Naive thymus-derived CD8-positive, alpha-beta T cell (primary cell): ENCODE results near the gene SYN1. TPM values are rescaled to one million over a fixed set of nuclear protein-coding genes. Genes with fewer than 3 reads are reported as not detected.

ENCODE experiments used
- ATAC-seq, 2 donors: fragments of 150-1000 bp; cut with Tn5 transposase in 1 of 2; sonication (Bioruptor Pico), chemical (Tn5 transposase) in 1 of 2; 1 replicate in 1 of 2; 2 replicates in 1 of 2; pipeline ENCODE4 v1.10.0; 2021; ENCODE audit warnings: mild to moderate bottlenecking in 2 of 2, moderate library complexity in 2 of 2
- POLR2A ChIA-PET: fragments of 350-600 bp; sonication (Branson Sonifier 250); formaldehyde crosslinking; loops from one replicate; lab custom pipeline; 2021; ENCODE audit warnings: antibody characterized with exemption; lab: Charles Lee
- DNase-seq, 10 donors: peaks; one replicate each; pipeline versions ENCODE4 v3.0.0 to v3.0.0-alpha.2; 2020 to 2022
- H3K27ac Mint-ChIP-seq, 10 donors: one replicate each; pipeline ENCODE4 v1.8.0; 2020 to 2022; ENCODE audit warnings: mild to moderate bottlenecking in 10 of 10, mixed read lengths in 10 of 10, moderate library complexity in 4 of 10, inconsistent platforms in 1 of 10
- H3K27me3 Mint-ChIP-seq, 5 donors: one replicate each; pipeline ENCODE4 v1.8.0; 2021 to 2022; ENCODE audit warnings: mixed read lengths in 5 of 5
- H3K36me3 Mint-ChIP-seq, 3 donors: one replicate each; pipeline ENCODE4 v1.8.0; 2020 to 2022; ENCODE audit warnings: mixed read lengths in 3 of 3, mild to moderate bottlenecking in 2 of 3, inconsistent platforms in 1 of 3
- H3K4me1 Mint-ChIP-seq, 4 donors: one replicate each; pipeline ENCODE4 v1.8.0; 2021 to 2022; ENCODE audit warnings: mixed read lengths in 4 of 4
- H3K4me3 Mint-ChIP-seq, 10 donors: one replicate each; pipeline ENCODE4 v1.8.0; 2020 to 2022; ENCODE audit warnings: mild to moderate bottlenecking in 10 of 10, mixed read lengths in 10 of 10, moderate library complexity in 6 of 10, inconsistent platforms in 1 of 10
- H3K9me3 Mint-ChIP-seq, 9 donors: one replicate each; pipeline ENCODE4 v1.8.0; 2020 to 2022; ENCODE audit warnings: mixed read lengths in 9 of 9, mild to moderate bottlenecking in 3 of 9, inconsistent platforms in 1 of 9, moderate library complexity in 1 of 9
- microRNA-seq: library from miRNA; unstranded; fragments of <30 nt; microRNA quantifications from one replicate; pipeline ENCODE4 v1.2.0, GENCODE V29; 2022; ENCODE audit warnings: borderline microRNAs expressed
- polyA plus RNA-seq, 3 donors: library from polyadenylated mRNA; unstranded; fragments of 300-500 nt; fragmentation: Illumina TruSeq; gene quantifications; one replicate each; pipeline ENCODE4 v1.2.3, GENCODE V29; 2021
- total RNA-seq, 8 experiments: library from RNA in 2 of 8; stranded (reverse) in 2 of 8; gene quantifications; one replicate each; pipeline ENCODE4 v1.2.3 and lab custom pipeline; 2021 to 2026

SYN1 gene
- total and polyA plus RNA-seq, 5 experiments from 2014 or later: 0.30 to 1.3 (median 0.95) TPM

DNA sequence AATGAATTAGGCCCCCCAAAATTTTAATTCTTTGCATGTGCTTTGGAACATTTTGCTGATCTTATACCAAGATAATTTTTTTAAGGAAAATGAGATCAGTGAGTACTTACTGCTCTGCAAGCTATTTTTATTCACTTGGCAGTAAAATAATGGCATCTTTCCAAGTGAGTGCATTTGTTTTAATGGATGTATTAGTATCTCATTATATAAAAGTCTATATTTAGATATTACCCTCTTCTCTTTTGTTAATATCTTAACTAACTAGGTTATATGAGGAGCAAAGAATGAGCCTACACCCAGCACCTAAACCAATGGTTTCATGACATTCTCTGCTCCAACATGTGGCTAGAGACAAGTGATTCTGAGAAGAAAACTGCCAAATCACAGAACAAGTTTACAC lies 79.8 kb downstream of the SYN1 start:
- H3K9me3 Mint-ChIP-seq: no peaks in the 10 kb centered on the region
- no peaks in the 10 kb centered on the region for H3K4me1 Mint-ChIP-seq

DNA sequence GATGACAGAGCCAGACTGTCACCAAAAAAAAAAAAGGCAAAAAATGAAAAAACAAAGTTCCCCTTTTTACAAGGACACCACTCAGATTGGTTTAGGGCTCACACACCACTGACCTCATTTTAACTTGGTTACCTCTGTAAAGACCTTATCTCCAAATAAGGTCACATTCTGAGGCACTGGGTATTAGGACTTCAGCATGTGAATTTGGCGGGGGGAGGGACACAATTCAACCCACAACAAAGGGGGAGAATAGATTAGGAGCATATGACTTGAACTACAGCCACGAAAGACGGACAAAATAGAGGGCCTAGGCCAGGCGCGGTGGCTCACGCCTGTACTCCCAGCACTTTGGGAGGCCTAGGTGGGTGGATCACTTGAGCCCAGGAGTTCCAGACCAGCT lies 89.6 kb downstream of the SYN1 start:
- no peaks in the 10 kb centered on the region for H3K27me3 Mint-ChIP-seq
- ATAC-seq (no peak), DNase-seq (no peak)
- no peaks in the 10 kb centered on the region for H3K9me3 Mint-ChIP-seq
- POLR2A ChIA-PET: no interaction called here
- no peaks in the 10 kb centered on the region for H3K36me3 Mint-ChIP-seq
- peaks cover 0 to 2% (median 0%) of the 10 kb centered on the region in 4 donors for H3K4me1 Mint-ChIP-seq
- H3K27ac Mint-ChIP-seq: no peak overlapping the region
- no peak overlapping the region for H3K4me3 Mint-ChIP-seq

More for the DNA sequence above, 79.8 kb downstream of the SYN1 start:
- DNase-seq: no peak
- POLR2A ChIA-PET: no interaction called here
- no peak for ATAC-seq
- H3K4me3 Mint-ChIP-seq: no peak overlapping the region
- H3K27ac Mint-ChIP-seq: no peak overlapping the region
- no peaks in the 10 kb centered on the region for H3K36me3 Mint-ChIP-seq
- no peaks in the 10 kb centered on the region for H3K27me3 Mint-ChIP-seq

DNA sequence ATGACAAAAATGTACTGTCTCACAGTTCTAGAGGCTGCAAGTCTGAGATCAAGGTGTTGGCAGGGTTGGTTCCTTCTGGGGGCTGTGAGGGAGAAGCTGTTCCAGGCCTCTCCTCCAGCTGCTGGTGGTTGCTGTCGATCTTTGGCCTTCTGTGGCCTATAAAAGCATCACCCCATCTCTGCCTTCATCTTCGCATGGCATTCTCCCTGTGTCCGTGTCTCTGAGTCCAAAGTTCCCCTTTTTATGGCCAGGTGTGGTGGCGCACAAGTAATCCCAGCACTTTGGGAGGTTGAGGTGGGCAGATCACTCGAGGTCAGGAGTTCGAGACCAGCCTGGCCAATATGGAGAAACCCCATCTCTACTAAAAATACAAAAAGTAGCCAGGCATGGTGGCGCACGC lies 90.1 kb downstream of the SYN1 start:
- POLR2A ChIA-PET: no interaction called here
- no peak for DNase-seq
- no peak overlapping the region for H3K4me3 Mint-ChIP-seq
- H3K27me3 Mint-ChIP-seq: no peaks in the 10 kb centered on the region
- no peaks in the 10 kb centered on the region for H3K36me3 Mint-ChIP-seq
- no peak overlapping the region for H3K27ac Mint-ChIP-seq
- no peaks in the 10 kb centered on the region for H3K9me3 Mint-ChIP-seq
- no peak for ATAC-seq
- peaks cover 0 to 2% (median 0%) of the 10 kb centered on the region in 4 donors for H3K4me1 Mint-ChIP-seq

DNA sequence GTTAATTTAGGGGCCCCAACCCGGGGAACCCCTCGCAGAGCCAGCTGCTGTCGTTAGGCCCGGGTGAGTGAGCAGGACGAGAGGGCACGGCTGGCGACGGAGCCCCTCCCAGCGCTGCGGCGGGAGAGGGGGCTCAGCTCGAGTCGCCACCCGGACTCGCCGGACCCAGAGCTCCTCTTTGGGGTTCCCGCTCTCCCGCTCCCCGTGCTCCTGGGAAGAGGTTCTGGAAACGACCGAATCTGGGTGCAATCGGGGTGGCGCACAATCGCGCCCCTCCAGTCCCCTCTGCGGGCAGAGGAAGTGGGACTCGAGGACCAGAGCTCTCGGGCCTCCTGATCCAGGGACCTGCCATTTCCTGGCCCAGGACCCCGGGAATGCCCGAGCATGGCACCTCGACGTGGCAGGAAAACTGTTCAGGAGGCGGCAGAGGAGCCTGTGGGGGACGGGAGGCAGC lies 95.9 kb downstream of the SYN1 start:
- H3K36me3 Mint-ChIP-seq: no peaks in the 10 kb centered on the region
- peaks cover 0 to 11% (median 0%) of the 10 kb centered on the region in 9 donors for H3K9me3 Mint-ChIP-seq
- POLR2A ChIA-PET: interaction anchor here (0.6 to 1.7 kb wide), 7 partner anchors 10 to 395 kb away, joined by 3 to 10 read pairs (median 4); partner anchors contain the start of gene USP11
- H3K27ac Mint-ChIP-seq: no peak overlapping the region
- H3K4me3 Mint-ChIP-seq: peak overlapping the region; percentile 26 to 85 (median 68)
- no peaks in the 10 kb centered on the region for H3K27me3 Mint-ChIP-seq
- H3K4me1 Mint-ChIP-seq: peaks cover 0 to 3% (median under 1%) of the 10 kb centered on the region in 4 donors
- DNase-seq (no peak), ATAC-seq (peak in 1 of 2 donors; percentile 54)

DNA sequence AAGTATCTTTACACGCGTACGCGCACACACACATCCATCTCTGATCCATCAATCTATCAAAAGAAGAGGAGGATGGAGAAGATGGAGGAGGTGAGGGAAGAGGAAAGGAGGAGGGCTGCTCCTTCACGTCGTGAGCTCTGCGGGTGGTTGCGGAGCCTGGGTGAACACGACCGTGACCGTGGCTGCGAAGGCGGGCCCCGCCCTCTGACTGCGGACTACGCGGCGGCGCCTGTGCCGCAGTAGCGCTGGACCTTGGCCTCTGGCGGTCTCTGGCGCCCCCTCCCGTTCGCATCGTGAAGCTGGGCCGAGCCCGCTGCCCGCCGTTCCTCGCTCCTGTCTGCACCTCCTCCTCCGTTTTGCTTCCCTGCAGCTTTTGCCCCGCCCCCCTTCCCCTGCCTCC lies 96.4 kb downstream of the SYN1 start:
- Mint-ChIP-seq H3K36me3 (no peaks in the 10 kb centered on the region), H3K4me1 (peaks cover 0 to 6% (median 1%) of the 10 kb centered on the region in 4 donors), H3K27me3 (no peaks in the 10 kb centered on the region), H3K4me3 (peak overlapping the region; percentile 61 to 85 (median 74)), H3K27ac (peak overlapping the region in 7 of 10 donors; percentile 7 to 77 (median 49)), H3K9me3 (peaks cover 0 to 11% (median 0%) of the 10 kb centered on the region in 9 donors)
- DNase-seq: peak; percentile 47 to 82 (median 73)
- ATAC-seq: peak; percentile 97 to 99
- POLR2A ChIA-PET: interaction anchor here (0.6 to 1.7 kb wide), 8 partner anchors 10 to 395 kb away, joined by 3 to 10 read pairs (median 4); partner anchors contain the start of gene USP11

Small RNA genes lying within 50 kb of the gene (microRNA-seq; reads per million reads assigned to microRNA genes)
- gene MIR4769: not detected

Other genes starting within 250 kb of the SYN1 start
- 1 to 10 TPM; 2.0 to 2.2 TPM for gene ZNF157, start 249.3 kb downstream of the SYN1 start, total RNA-seq
- gene ZNF157, start 249.3 kb downstream of the SYN1 start, polyA plus RNA-seq: under 1 TPM; 0.34 to 0.67 (median 0.61) TPM
- 10 to 100 TPM; 15.1 to 15.3 TPM for gene ZNF41, start 136.6 kb downstream of the SYN1 start, total RNA-seq
- 1 to 10 TPM; 3.5 to 4.7 (median 4.4) TPM for gene ZNF41, start 136.6 kb downstream of the SYN1 start, polyA plus RNA-seq
- gene ARAF, start 58.7 kb downstream of the SYN1 start, total RNA-seq: 100 to 1,000 TPM; 109 to 121 TPM
- gene ARAF, start 58.7 kb downstream of the SYN1 start, polyA plus RNA-seq: 10 to 100 TPM; 63.2 to 95.4 (median 74.5) TPM
- 10 to 100 TPM; 31.3 to 37.4 TPM for gene TIMP1, start 37.4 kb downstream of the SYN1 start, total RNA-seq
- gene TIMP1, start 37.4 kb downstream of the SYN1 start, polyA plus RNA-seq: 10 to 100 TPM; 49.9 to 75.5 (median 59.6) TPM
- gene CFP, start 10.1 kb upstream of the SYN1 start, total RNA-seq: 10 to 100 TPM; 16.9 to 19.5 TPM
- gene CFP, start 10.1 kb upstream of the SYN1 start, polyA plus RNA-seq: 10 to 100 TPM in 2 of 3 donors, 1 to 10 TPM in 1; 5.4 to 12.7 (median 10.3) TPM
- 10 to 100 TPM; 32.3 to 36.4 TPM for gene ELK1, start 30.7 kb upstream of the SYN1 start, total RNA-seq
- gene ELK1, start 30.7 kb upstream of the SYN1 start, polyA plus RNA-seq: 10 to 100 TPM; 15.2 to 19.1 (median 17.2) TPM
- gene UXT, start 39.3 kb upstream of the SYN1 start, total RNA-seq: 100 to 1,000 TPM; 215 to 217 TPM
- 100 to 1,000 TPM; 383 to 458 (median 390) TPM for gene UXT, start 39.3 kb upstream of the SYN1 start, polyA plus RNA-seq
- gene ZNF81, start 217.0 kb upstream of the SYN1 start, total RNA-seq: 10 to 100 TPM; 12.7 to 13.3 TPM
- 1 to 10 TPM; 1.5 to 4.8 (median 4.0) TPM for gene ZNF81, start 217.0 kb upstream of the SYN1 start, polyA plus RNA-seq